ENCODE data around the gene PEX11B.

GRCh38 chr1:145958734-145959133 lies 40.2 kb upstream of the PEX11B start:
- no peak for TF ChIP-seq CTCF (IDR thresholded peaks at IDR 0.05)
- no peak for TF ChIP-seq POLR2A (IDR thresholded peaks at IDR 0.05)

Data from Peyer's patch (tissue), 4 donors.